PC-3 (cell line): ENCODE measurements around the gene HSPB8.

Experiments used
- CTCF ChIP-seq: fragments of 300-600 bp; sonication (generic); conservative IDR thresholded peaks from 2 replicates; pipeline ENCODE4 v1.5.1; 2017; ENCODE audit warnings: antibody characterized with exemption, low read depth, mild to moderate bottlenecking, low read length
- EZH2 ChIP-seq: fragments of 300-600 bp; sonication (generic); IDR thresholded peaks from one replicate; pipeline ENCODE4 v1.6.1; 2017; ENCODE audit warnings: antibody characterized with exemption, mild to moderate bottlenecking, low read length; ENCODE audit not compliant: unreplicated experiment
- EZH2phosphoT487 ChIP-seq: fragments of 300-600 bp; sonication (generic); IDR thresholded peaks from 2 replicates; pipeline ENCODE4 v1.6.1; 2018; ENCODE audit warnings: mild to moderate bottlenecking, antibody characterized with exemption, low read length, borderline replicate concordance

GRCh38 chr12:119206348-119207062, 27.8 kb downstream of the HSPB8 start:
- TF ChIP-seq CTCF, result no peak
- TF ChIP-seq EZH2phosphoT487, result no peak
- no peak for TF ChIP-seq EZH2
